Measurements from ENCODE around the gene SERINC2.
A peak's percentile ranks its signal among the peaks of the same experiment; 100 is the strongest.
"Not testable (repeated sequence)": the region's sequence is repeated elsewhere in the genome, so short reads cannot be mapped to it uniquely, and the experiment has no call there.

SERINC2 gene

GRCh38 chr1:31386576-31387243 is 26.3 kb upstream of the SERINC2 start:
- not testable (repeated sequence) for DNase-seq

GRCh38 chr1:31387612-31388011 is 25.4 kb upstream of the SERINC2 start:
- no peak for DNase-seq

GRCh38 chr1:31389616-31390015 is 23.4 kb upstream of the SERINC2 start:
- DNase-seq: no peak

GRCh38 chr1:31390071-31390470 is 22.9 kb upstream of the SERINC2 start:
- DNase-seq: no peak

- no peak for DNase-seq
Measured at GRCh38 chr1:31393463-31393862, 19.6 kb upstream of the SERINC2 start.

GRCh38 chr1:31394584-31395193 is 18.3 kb upstream of the SERINC2 start:
- DNase-seq: peak; percentile 67 to 72

GRCh38 chr1:31396633-31397351 is 16.2 kb upstream of the SERINC2 start:
- no peak for DNase-seq

- no peak for DNase-seq
Measured at GRCh38 chr1:31397360-31398095, 15.5 kb upstream of the SERINC2 start.

- no peak for DNase-seq
Measured at GRCh38 chr1:31398246-31398645, 14.8 kb upstream of the SERINC2 start.

GRCh38 chr1:31399976-31400375 is 13.0 kb upstream of the SERINC2 start:
- DNase-seq: no peak

GRCh38 chr1:31400393-31400792 is 12.6 kb upstream of the SERINC2 start:
- no peak for DNase-seq

GRCh38 chr1:31401241-31401640 is 11.8 kb upstream of the SERINC2 start:
- no peak for DNase-seq

GRCh38 chr1:31405578-31406245 is 7.3 kb upstream of the SERINC2 start:
- no peak for DNase-seq

- DNase-seq: no peak
Measured at GRCh38 chr1:31407029-31407626, 5.9 kb upstream of the SERINC2 start.

- DNase-seq: no peak
Measured at GRCh38 chr1:31408788-31409318, 4.2 kb upstream of the SERINC2 start.

- no peak for DNase-seq
Measured at GRCh38 chr1:31409946-31410858, 2.8 kb upstream of the SERINC2 start.

- DNase-seq: no peak
Measured at GRCh38 chr1:31410871-31411270, 2.1 kb upstream of the SERINC2 start.

GRCh38 chr1:31412205-31412604 is 808 bp upstream of the SERINC2 start:
- DNase-seq: no peak

GRCh38 chr1:31413405-31414001 is 490 bp downstream of the SERINC2 start:
- DNase-seq: peak in 1 of 2 donors; percentile 30

GRCh38 chr1:31414980-31415370 is 2.0 kb downstream of the SERINC2 start:
- DNase-seq: no peak

GRCh38 chr1:31415658-31416057 is 2.6 kb downstream of the SERINC2 start:
- no peak for DNase-seq

All from CD4-positive, alpha-beta T cell treated with Interferon alpha-2 for 1 hour (primary cell).